ENCODE measurements around the gene BRD9. TPM values are rescaled to one million over a fixed set of nuclear protein-coding genes. Genes with fewer than 3 reads are reported as not detected.

The BRD9 gene
- total and polyA plus RNA-seq, 12 donors: 11.3 to 39.5 (median 26.6) TPM

- Histone ChIP-seq H3K4me1 (replicated peaks in 1 of 2) (no peaks in the 10 kb centered on the region), H3K36me3 (replicated peaks in 1 of 2) (no peaks in the 10 kb centered on the region), H3K27me3 (no peaks in the 10 kb centered on the region), H3K27ac (peak overlapping the region in 2 of 5 donors; percentile 56 to 80), H3K9me3 (replicated peaks in 1 of 3) (no peaks in the 10 kb centered on the region), H3K4me3 (no peak overlapping the region)
- DNase-seq: peak in 3 of 7 donors; percentile 19 to 51 (median 22)
- WGBS, 4 donors: 46 to 68% (median 56%) methylated on average over 2 to 4 of the region's 4 CpGs
- intact Hi-C loops (cut with DNase I): no loop called here
- TF ChIP-seq POLR2A (IDR thresholded peaks at IDR 0.05): no peak
- no peak for TF ChIP-seq CTCF (IDR thresholded peaks at IDR 0.05)
These were observed 40.1 kb upstream of the BRD9 start for GRCh38 chr5:932628-933250.

GRCh38 chr5:932151-932627, 39.6 kb upstream of the BRD9 start:
- H3K36me3 ChIP-seq (replicated peaks in 1 of 2): no peaks in the 10 kb centered on the region
- peak in 1 of 7 donors; percentile 7 for DNase-seq
- no peaks in the 10 kb centered on the region for H3K9me3 ChIP-seq (replicated peaks in 1 of 3)
- H3K4me3 ChIP-seq: no peak overlapping the region
- H3K4me1 ChIP-seq (replicated peaks in 1 of 2): no peaks in the 10 kb centered on the region
- peak overlapping the region in 2 of 5 donors; percentile 56 to 80 for H3K27ac ChIP-seq
- no peaks in the 10 kb centered on the region for H3K27me3 ChIP-seq
- TF ChIP-seq POLR2A (IDR thresholded peaks at IDR 0.05) (no peak), CTCF (IDR thresholded peaks at IDR 0.05) (no peak)
- 71 to 92% (median 88%) methylated on average over 5 to 8 of the region's 8 CpGs for WGBS, 4 donors
- intact Hi-C loops (cut with DNase I): no loop called here

- no peaks in the 10 kb centered on the region for H3K27me3 ChIP-seq
- 72 to 78% (median 75%) methylated on average over 12 to 13 of the region's 13 CpGs for WGBS, 4 donors
These were observed 39.1 kb upstream of the BRD9 start for GRCh38 chr5:931570-932145.

More at GRCh38 chr5:931570-932145, 39.1 kb upstream of the BRD9 start:
- no peaks in the 10 kb centered on the region for H3K9me3 ChIP-seq (replicated peaks in 1 of 3)
- no peaks in the 10 kb centered on the region for H3K36me3 ChIP-seq (replicated peaks in 1 of 2)
- H3K27ac ChIP-seq: peak overlapping the region in 1 of 5 donors; percentile 80
- H3K4me3 ChIP-seq: no peak overlapping the region
- intact Hi-C loops (cut with DNase I): no loop called here
- DNase-seq: peak in 1 of 7 donors; percentile 17
- TF ChIP-seq POLR2A (IDR thresholded peaks at IDR 0.05) (no peak), CTCF (IDR thresholded peaks at IDR 0.05) (no peak)
- H3K4me1 ChIP-seq (replicated peaks in 1 of 2): peaks cover 2% of the 10 kb centered on the region in 2 donors

All from adrenal gland (tissue), 12 donors.